Activated CD4-positive, alpha-beta T cell treated with anti-CD3 and anti-CD28 coated beads, Interleukin-2, amount 50 U/mL, for 4 hours (primary cell): Measurements from ENCODE around the gene DDT.
"Not testable (repeated sequence)": the region's sequence is repeated elsewhere in the genome, so short reads cannot be mapped to it uniquely, and the experiment has no call there.

ENCODE experiments used
- DNase-seq, 2 experiments: peaks; one replicate each; pipeline ENCODE4 v3.0.0-alpha.2; 2020

Gene DDT

DNA sequence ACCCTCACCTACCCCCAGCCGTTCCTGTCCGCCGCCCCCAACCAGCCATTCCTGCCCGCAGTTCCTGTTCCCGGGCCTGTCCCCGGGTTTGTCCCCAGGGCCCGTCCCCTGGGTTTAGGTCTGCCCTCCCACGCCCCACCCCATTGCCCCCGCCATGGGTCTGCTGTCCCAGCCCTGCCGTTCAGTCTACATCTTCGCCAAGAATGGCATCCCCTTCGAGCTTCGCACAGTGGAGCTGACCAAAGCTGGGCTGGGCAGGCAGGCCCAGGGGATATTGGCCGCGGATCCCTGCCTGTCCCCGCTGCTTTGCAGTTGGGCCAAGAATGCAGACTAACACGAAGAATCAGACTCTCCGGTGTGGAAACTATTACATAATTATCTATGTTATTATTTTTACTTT is 24.5 kb downstream of the DDT start:
- DNase-seq: not testable (repeated sequence)

DNA sequence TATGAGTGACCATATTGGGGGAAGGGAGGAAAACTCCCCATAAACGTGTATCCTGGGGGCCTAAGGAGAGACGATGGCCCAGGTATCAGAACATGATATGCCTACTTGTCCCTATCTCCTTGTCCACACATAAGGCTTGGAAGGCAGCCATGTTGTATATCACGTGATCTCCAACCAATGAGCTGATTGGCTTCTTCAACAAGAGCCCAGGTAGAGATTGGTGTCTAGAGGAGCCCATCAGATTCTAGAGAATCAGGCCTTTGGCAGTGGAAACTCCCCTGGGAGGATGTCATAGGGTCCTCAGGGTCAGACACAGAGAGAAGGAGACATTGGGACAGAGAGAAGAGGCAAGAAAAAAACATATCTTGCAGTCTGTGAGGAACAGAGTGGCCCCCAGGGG is 26.9 kb downstream of the DDT start:
- DNase-seq: not testable (repeated sequence)

DNA sequence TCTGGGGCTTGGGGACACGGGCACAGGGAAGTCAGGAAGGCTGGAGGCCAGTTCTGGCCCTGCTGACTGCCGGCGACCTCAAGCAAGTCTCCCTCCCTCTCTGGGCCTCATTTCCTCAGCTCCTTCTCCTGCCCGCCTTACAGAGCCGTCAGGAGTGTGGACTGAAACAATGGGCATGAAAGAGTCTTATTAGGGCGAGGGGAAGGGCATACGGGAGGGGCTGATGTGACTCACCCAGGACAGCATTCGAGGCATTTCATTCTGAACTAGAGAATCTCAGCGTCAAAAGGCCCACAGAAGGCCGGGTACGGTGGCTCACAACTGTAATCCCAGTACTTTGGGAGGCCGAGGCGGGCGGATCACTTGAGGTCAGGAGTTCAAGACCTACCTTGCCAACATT is 34.1 kb downstream of the DDT start:
- not testable (repeated sequence) for DNase-seq

DNA sequence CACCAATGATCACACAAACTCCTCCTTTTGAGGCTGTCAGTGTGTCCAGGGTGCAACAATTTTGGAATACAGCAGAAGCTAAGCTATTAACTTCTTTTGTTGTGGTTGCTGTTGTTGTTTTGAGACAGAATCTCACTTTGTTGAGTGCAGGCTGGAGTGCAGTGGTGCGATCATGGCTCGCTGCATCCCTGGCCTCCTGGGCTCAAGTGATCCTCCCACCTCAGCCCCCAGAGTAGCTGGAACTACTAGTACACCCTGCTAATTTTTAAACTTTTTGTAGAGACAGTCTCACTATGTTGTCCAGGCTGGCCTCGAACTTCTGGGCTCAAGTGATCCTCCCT is 35.3 kb downstream of the DDT start:
- no peak for DNase-seq

DNA sequence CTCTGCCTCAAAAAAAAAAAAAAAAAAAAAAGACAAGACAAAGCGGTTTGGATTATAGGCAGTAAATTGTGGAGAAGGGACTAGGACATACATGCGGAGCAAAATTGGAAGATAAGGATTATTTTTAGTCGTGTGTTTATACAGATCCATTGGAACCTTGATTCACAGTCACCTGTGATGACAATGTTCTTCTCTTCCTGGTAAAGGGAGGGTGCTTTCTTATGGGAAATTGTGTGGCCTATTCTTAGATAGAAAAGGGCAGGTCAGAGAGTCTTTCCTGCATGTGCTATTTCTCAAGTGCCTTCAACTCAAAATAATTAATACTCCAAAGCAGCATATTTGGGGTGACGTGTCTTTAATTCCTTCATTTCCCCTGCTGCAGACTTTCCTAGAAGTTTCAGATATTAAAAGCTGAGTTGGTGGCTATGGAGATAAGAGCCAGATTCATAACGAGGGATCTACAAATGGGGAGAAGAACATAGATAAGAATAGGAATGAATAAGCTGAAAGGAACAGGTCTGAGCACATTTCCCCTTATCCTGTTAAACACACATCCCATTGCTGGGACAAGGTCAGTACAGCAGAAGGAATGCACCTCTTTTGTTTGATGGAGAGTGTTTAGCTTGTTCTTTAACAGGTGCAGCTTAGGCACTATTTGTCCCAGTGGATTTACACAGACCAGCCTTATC is 35.8 kb downstream of the DDT start:
- no peak for DNase-seq

- no peak for DNase-seq
These were observed 47.7 kb downstream of the DDT start for GRCh38 chr22:23926561-23926960.

GRCh38 chr22:23925020-23925606 is 49.1 kb downstream of the DDT start:
- DNase-seq: no peak

DNA sequence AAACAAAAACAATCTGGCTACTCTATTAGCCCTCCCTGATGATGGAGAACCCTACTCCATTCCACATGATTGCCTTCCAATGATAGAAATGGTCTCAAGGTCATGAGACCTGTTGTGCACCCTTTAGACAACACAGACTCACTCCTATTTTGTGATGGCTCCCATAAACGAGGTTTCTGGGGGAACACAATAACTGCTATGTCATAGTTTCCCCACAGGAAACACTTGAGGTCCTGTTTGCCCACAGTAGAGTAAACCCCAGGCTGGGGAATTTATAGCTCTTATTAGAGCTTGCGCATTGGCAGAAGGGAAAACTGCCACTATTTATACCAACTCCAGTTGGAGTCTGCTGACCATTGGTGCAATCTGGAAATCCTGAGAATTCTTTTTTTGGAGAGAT is 51.3 kb downstream of the DDT start:
- DNase-seq: no peak

DNA sequence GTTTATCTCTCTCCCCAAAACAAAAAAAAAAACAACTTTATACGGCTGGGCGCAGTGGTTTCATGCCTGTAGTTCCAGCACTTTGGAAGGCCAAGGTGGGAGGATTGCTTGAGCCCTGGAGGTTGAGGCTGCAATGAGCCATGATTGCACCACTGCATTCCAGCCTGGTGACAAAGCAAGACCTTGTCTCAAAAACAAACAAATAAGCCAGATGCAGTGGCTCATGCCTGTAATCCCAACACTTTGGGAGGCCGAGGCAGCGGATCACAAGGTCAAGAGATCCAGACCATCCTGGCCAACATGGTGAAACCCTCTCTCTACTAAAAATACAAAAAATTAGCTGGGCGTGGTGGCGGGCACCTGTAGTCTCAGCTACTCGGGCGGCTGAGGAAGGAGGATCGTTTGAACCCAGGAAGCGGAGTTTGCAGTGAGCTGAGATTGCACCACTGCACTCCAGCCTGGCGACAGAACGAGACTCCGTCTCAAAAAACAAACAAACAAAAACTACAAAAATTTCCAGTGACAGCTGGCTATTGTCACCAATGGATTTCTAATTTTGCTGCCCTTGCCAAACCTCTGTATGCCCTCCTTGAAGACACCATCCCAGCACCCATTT is 52.5 kb downstream of the DDT start:
- DNase-seq: not testable (repeated sequence)
